ENCODE measurements around the gene SMURF1. TPM values are rescaled to one million over a fixed set of nuclear protein-coding genes. Genes with fewer than 3 reads are reported as not detected.
A peak's percentile ranks its signal among the peaks of the same experiment; 100 is the strongest.

The SMURF1 gene
- total RNA-seq, 1 donor from 2014 or later, result 44.7 TPM

DNA sequence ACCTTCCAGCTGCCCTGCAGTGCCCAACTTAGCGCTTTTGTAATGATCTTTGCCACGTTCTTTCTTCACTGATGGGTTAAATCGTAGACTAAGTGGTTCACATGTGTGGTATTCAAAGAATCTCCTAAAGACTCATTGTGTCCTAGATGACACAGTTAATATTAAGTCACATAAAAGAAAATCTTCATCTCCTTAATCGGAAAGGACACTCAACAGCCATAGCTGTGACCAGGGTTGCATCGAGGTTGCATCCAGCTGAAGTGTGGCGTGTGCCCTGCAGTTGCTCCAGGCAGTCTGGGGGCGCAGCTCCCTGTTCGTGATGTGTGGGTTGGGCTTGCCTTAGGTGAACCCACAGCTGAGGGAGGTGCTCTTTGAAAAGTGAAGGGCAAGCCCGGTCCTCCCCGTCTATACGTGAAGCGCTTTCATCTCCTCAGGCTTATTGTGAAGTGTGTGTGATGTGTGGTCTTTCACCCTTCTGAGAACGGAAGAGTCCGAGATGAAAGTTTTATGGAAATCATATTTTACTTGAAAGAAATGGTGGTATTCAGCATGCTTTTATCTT is 142.9 kb downstream of the SMURF1 start:
- TF ChIP-seq, protein P1, sequence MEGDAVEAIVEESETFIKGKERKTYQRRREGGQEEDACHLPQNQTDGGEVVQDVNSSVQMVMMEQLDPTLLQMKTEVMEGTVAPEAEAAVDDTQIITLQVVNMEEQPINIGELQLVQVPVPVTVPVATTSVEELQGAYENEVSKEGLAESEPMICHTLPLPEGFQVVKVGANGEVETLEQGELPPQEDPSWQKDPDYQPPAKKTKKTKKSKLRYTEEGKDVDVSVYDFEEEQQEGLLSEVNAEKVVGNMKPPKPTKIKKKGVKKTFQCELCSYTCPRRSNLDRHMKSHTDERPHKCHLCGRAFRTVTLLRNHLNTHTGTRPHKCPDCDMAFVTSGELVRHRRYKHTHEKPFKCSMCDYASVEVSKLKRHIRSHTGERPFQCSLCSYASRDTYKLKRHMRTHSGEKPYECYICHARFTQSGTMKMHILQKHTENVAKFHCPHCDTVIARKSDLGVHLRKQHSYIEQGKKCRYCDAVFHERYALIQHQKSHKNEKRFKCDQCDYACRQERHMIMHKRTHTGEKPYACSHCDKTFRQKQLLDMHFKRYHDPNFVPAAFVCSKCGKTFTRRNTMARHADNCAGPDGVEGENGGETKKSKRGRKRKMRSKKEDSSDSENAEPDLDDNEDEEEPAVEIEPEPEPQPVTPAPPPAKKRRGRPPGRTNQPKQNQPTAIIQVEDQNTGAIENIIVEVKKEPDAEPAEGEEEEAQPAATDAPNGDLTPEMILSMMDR (IDR thresholded peaks at IDR 0.05; ENCODE audit: insufficient read depth, low read depth, low read length), result no peak
- TF ChIP-seq EZH2 (IDR thresholded peaks at IDR 0.05; ENCODE audit: insufficient read depth, low read length), result no peak
- Histone ChIP-seq H3K4me2 (ENCODE audit: low read length) (peak overlapping the region; percentile 64), H3K27me3 (ENCODE audit: insufficient read depth, low read length) (no peaks in the 10 kb centered on the region), H2AFZ (ENCODE audit: low read depth, low read length) (no peak overlapping the region), H4K20me1 (ENCODE audit: insufficient read depth, low read length) (peaks cover 20% of the 10 kb centered on the region), H3K9ac (ENCODE audit: low read length) (peak overlapping the region; percentile 31), H3K9me3 (ENCODE audit: insufficient read depth, low read depth, low read length) (no peaks in the 10 kb centered on the region), H3K4me1 (ENCODE audit: insufficient read depth, low read length) (peaks cover 21% of the 10 kb centered on the region), H3K36me3 (ENCODE audit: insufficient read depth, low read length) (peaks cover 34% of the 10 kb centered on the region), H3K79me2 (ENCODE audit: insufficient read depth, low read length) (no peaks in the 10 kb centered on the region), H3K27ac (ENCODE audit: low read depth, low read length) (peak overlapping the region; percentile 47), H3K4me3 (ENCODE audit: insufficient read depth, low read depth, low read length) (no peak overlapping the region)
- peaks cover 21% of the 10 kb centered on the region for H3K4me1 Mint-ChIP-seq (ENCODE audit: low read depth, unreplicated experiment)
- no peak overlapping the region for H3K4me3 Mint-ChIP-seq (ENCODE audit: unreplicated experiment)
- H3K27me3 Mint-ChIP-seq (ENCODE audit: low read depth, unreplicated experiment), result no peaks in the 10 kb centered on the region
- peaks cover 11% of the 10 kb centered on the region for H3K36me3 Mint-ChIP-seq (ENCODE audit: low read depth, unreplicated experiment)
- H3K9me3 Mint-ChIP-seq (ENCODE audit: unreplicated experiment), result no peaks in the 10 kb centered on the region
- DNase-seq (ENCODE audit: low read depth) (peak; percentile 10), FAIRE-seq (no peak)
- peak overlapping the region; percentile 48 for H3K27ac Mint-ChIP-seq (ENCODE audit: unreplicated experiment)

- H3K9ac ChIP-seq (ENCODE audit: low read length), result no peak overlapping the region
- no peaks in the 10 kb centered on the region for H3K27me3 ChIP-seq (ENCODE audit: insufficient read depth, low read length)
- H3K36me3 Mint-ChIP-seq (ENCODE audit: low read depth, unreplicated experiment), result peaks cover 11% of the 10 kb centered on the region
- H3K27me3 Mint-ChIP-seq (ENCODE audit: low read depth, unreplicated experiment), result no peaks in the 10 kb centered on the region
- no peaks in the 10 kb centered on the region for H3K79me2 ChIP-seq (ENCODE audit: insufficient read depth, low read length)
- FAIRE-seq, result no peak
- H3K4me3 ChIP-seq (ENCODE audit: insufficient read depth, low read depth, low read length), result no peak overlapping the region
- TF ChIP-seq, protein P1 (IDR thresholded peaks at IDR 0.05; ENCODE audit: insufficient read depth, low read depth, low read length), result no peak
- no peak for TF ChIP-seq EZH2 (IDR thresholded peaks at IDR 0.05; ENCODE audit: insufficient read depth, low read length)
- H3K4me1 ChIP-seq (ENCODE audit: insufficient read depth, low read length), result peaks cover 21% of the 10 kb centered on the region
- H3K4me2 ChIP-seq (ENCODE audit: low read length), result peak overlapping the region; percentile 64
- H3K4me1 Mint-ChIP-seq (ENCODE audit: low read depth, unreplicated experiment), result peaks cover 21% of the 10 kb centered on the region
- peak overlapping the region; percentile 47 for H3K27ac ChIP-seq (ENCODE audit: low read depth, low read length)
- H3K9me3 ChIP-seq (ENCODE audit: insufficient read depth, low read depth, low read length), result no peaks in the 10 kb centered on the region
- peaks cover 25% of the 10 kb centered on the region for H4K20me1 ChIP-seq (ENCODE audit: insufficient read depth, low read length)
- H3K4me3 Mint-ChIP-seq (ENCODE audit: unreplicated experiment), result no peak overlapping the region
- no peaks in the 10 kb centered on the region for H3K9me3 Mint-ChIP-seq (ENCODE audit: unreplicated experiment)
- H3K36me3 ChIP-seq (ENCODE audit: insufficient read depth, low read length), result peaks cover 32% of the 10 kb centered on the region
- no peak for DNase-seq (ENCODE audit: low read depth)
- no peak overlapping the region for H2AFZ ChIP-seq (ENCODE audit: low read depth, low read length)
- H3K27ac Mint-ChIP-seq (ENCODE audit: unreplicated experiment), result no peak overlapping the region
Observed at GRCh38 chr7:99000196-99000903, 143.6 kb downstream of the SMURF1 start.
